Measurements from ENCODE around the gene GPC6.

GRCh38 chr13:93637852-93638251 lies 411.2 kb downstream of the GPC6 start:
- no peak for TF ChIP-seq EZH2 (IDR thresholded peaks at IDR 0.05; ENCODE audit: low read length)
- no peak for TF ChIP-seq CTCF (optimal IDR thresholded peaks at IDR 0.05 in 1 of 3, IDR thresholded peaks at IDR 0.05 in 1 of 3, conservative IDR thresholded peaks at IDR 0.05 in 1 of 3; ENCODE audit: extremely low read depth in 1 of 3, insufficient read depth in 2 of 3, low read length in 3 of 3)

Measured in keratinocyte (primary cell).